HG03175 (cell line): ENCODE measurements around the gene DLG2.

Experiments used
- ATAC-seq: cut with Tn5 transposase; IDR thresholded peaks from one replicate; pipeline ENCODE4 v1.9.1; 2021; ENCODE audit warnings: mild to moderate bottlenecking, moderate library complexity; ENCODE audit not compliant: unreplicated experiment

The DLG2 gene

GRCh38 chr11:84103096-84103495, 1524.0 kb downstream of the DLG2 start:
- no peak for ATAC-seq

GRCh38 chr11:84097186-84097585, 1530.0 kb downstream of the DLG2 start:
- ATAC-seq = no peak

- no peak for ATAC-seq
Observed at GRCh38 chr11:84091212-84091986, 1535.7 kb downstream of the DLG2 start.

GRCh38 chr11:84089072-84090057, 1537.8 kb downstream of the DLG2 start:
- no peak for ATAC-seq

GRCh38 chr11:84071851-84072250, 1555.3 kb downstream of the DLG2 start:
- ATAC-seq = no peak

- no peak for ATAC-seq
Observed at GRCh38 chr11:84069048-84069447, 1558.1 kb downstream of the DLG2 start.

- no peak for ATAC-seq
Observed at GRCh38 chr11:84061726-84062125, 1565.4 kb downstream of the DLG2 start.

GRCh38 chr11:84056653-84057376, 1570.3 kb downstream of the DLG2 start:
- ATAC-seq = no peak

GRCh38 chr11:84045146-84045545, 1582.0 kb downstream of the DLG2 start:
- no peak for ATAC-seq

- no peak for ATAC-seq
Observed at GRCh38 chr11:84044706-84045105, 1582.4 kb downstream of the DLG2 start.

- ATAC-seq = no peak
Observed at GRCh38 chr11:84036664-84037194, 1590.4 kb downstream of the DLG2 start.

GRCh38 chr11:84035645-84036044, 1591.5 kb downstream of the DLG2 start:
- ATAC-seq = no peak

- ATAC-seq = no peak
Observed at GRCh38 chr11:84034484-84034883, 1592.7 kb downstream of the DLG2 start.

GRCh38 chr11:84024266-84024665, 1602.9 kb downstream of the DLG2 start:
- ATAC-seq = no peak

- no peak for ATAC-seq
Observed at GRCh38 chr11:84022695-84023094, 1604.4 kb downstream of the DLG2 start.

GRCh38 chr11:84022201-84022600, 1604.9 kb downstream of the DLG2 start:
- ATAC-seq = no peak

GRCh38 chr11:84021291-84021690, 1605.9 kb downstream of the DLG2 start:
- ATAC-seq = no peak

GRCh38 chr11:84019571-84020194, 1607.5 kb downstream of the DLG2 start:
- ATAC-seq = no peak

GRCh38 chr11:84014539-84014938, 1612.6 kb downstream of the DLG2 start:
- ATAC-seq = no peak

- no peak for ATAC-seq
Observed at GRCh38 chr11:84012171-84012826, 1614.8 kb downstream of the DLG2 start.
